Heart left ventricle (tissue), 13 donors: ENCODE measurements around the gene ISOC2.

ENCODE experiments used
- CTCF ChIP-seq, 12 donors: fragments of 200-600 bp; sonication (generic) in 4 of 12; IDR thresholded peaks; one replicate each; pipeline versions ENCODE4 v1.5.0 to v1.8.0; 2018 to 2022; ENCODE audit warnings: antibody characterized with exemption in 12 of 12, mild to moderate bottlenecking in 5 of 12
- POLR2A ChIP-seq, 2 donors: fragments of 450-650 bp; IDR thresholded peaks; one replicate each; pipeline ENCODE4 v1.6.1; 2017; ENCODE audit warnings: antibody characterized with exemption in 2 of 2, mild to moderate bottlenecking in 2 of 2, moderate library complexity in 2 of 2
- donor health status: ischemic (EF 13 %, LVEDD 7.1; RV severe dilation, severe dysfunction).
- donor health status: DM: no; HTN: yes; CAD: no.
- donor health status: DM: no; HTN: no; CAD: no.
- donor health status: ischemic (EF 25% LVEDD 6.9; RV normal size, moderate dysfunction).
- donor health status: ischemic (EF 25% LVEDD 5.7; RV mildly dilated, moderate dysfunction).
- donor health status: ischemic (EF 35%, LVEDD 5.7; RV mildly dilated, moderate dysfunction).
- donor health status: nonischemic (EF 11% LVEDD 7.7; RV severe dilation, severe dysfunction).
- donor health status: DM: yes; HTN: yes; CAD: no.
- donor health status: PGD.
- donor health status: ischemic (EF 29% LVEDD 5.4; RV normal size, mild dysfunction).
- donor health status: nonischemic (EF 23%, LVEDD 6.1; RV moderate dilation, normal function).

- TF ChIP-seq CTCF (IDR thresholded peaks at IDR 0.05): no peak
- no peak for TF ChIP-seq POLR2A (IDR thresholded peaks at IDR 0.05)
These were observed 55.2 kb downstream of the ISOC2 start for GRCh38 chr19:55406091-55406825.
